Smooth muscle cell of the coronary artery (primary cell): ENCODE data around the gene ANXA3. TPM values are rescaled to one million over a fixed set of nuclear protein-coding genes. Genes with fewer than 3 reads are reported as not detected.

Experiments used
- total RNA-seq: library from RNA; depleted of rRNA; stranded (reverse); fragments of >200 nt; gene quantifications from 2 replicates; pipeline ENCODE4 v1.2.3, GENCODE V29; 2014; ENCODE audit warnings: low replicate concordance

ANXA3 gene
- 2.5 and 8.8 TPM in 2 replicates for total RNA-seq

GRCh38 chr4:78551420-78552351 is at the start of gene ANXA3:
TSS of gene ANXA3 (plus strand) at chr4:78551770. CDS start at chr4:78554474, 2,704 bp downstream.

Other genes starting within 250 kb of the ANXA3 start
- gene BMP2K, start 224.6 kb downstream of the ANXA3 start, total RNA-seq, result 19.8 and 24.6 TPM in 2 replicates